ENCODE data around the gene TRIOBP.

The TRIOBP gene

GRCh38 chr22:37664249-37665101 lies 32.4 kb upstream of the TRIOBP start:
- DNase-seq (ENCODE audit: low read depth, low spot score): peak; percentile 53

- no peak for DNase-seq (ENCODE audit: low read depth, low spot score)
Observed at GRCh38 chr22:37665487-37665886, 31.4 kb upstream of the TRIOBP start.

GRCh38 chr22:37669586-37669985 lies 27.3 kb upstream of the TRIOBP start:
- DNase-seq (ENCODE audit: low read depth, low spot score): peak; percentile 56

- no peak for DNase-seq (ENCODE audit: low read depth, low spot score)
Observed at GRCh38 chr22:37672206-37672919, 24.5 kb upstream of the TRIOBP start.

GRCh38 chr22:37672920-37673455 lies 23.9 kb upstream of the TRIOBP start:
- no peak for DNase-seq (ENCODE audit: low read depth, low spot score)

GRCh38 chr22:37674248-37674647 lies 22.6 kb upstream of the TRIOBP start:
- DNase-seq (ENCODE audit: low read depth, low spot score): no peak

- peak; percentile 99 for DNase-seq (ENCODE audit: low read depth, low spot score)
Observed at GRCh38 chr22:37674951-37675929, 21.6 kb upstream of the TRIOBP start, which contains the start of gene LGALS1. TSS of gene LGALS1 (plus strand) at chr22:37675636. CDS start at chr22:37675703, 67 bp downstream.

GRCh38 chr22:37675930-37676735 lies 20.7 kb upstream of the TRIOBP start:
- DNase-seq (ENCODE audit: low read depth, low spot score): peak; percentile 41

- peak; percentile 97 for DNase-seq (ENCODE audit: low read depth, low spot score)
Observed at GRCh38 chr22:37676736-37677492, 19.9 kb upstream of the TRIOBP start.

- DNase-seq (ENCODE audit: low read depth, low spot score): no peak
Observed at GRCh38 chr22:37677493-37677974, 19.3 kb upstream of the TRIOBP start.

- no peak for DNase-seq (ENCODE audit: low read depth, low spot score)
Observed at GRCh38 chr22:37678372-37678771, 18.5 kb upstream of the TRIOBP start.

- DNase-seq (ENCODE audit: low read depth, low spot score): no peak
Observed at GRCh38 chr22:37679670-37680069, 17.2 kb upstream of the TRIOBP start.

- no peak for DNase-seq (ENCODE audit: low read depth, low spot score)
Observed at GRCh38 chr22:37680191-37680851, 16.5 kb upstream of the TRIOBP start.

GRCh38 chr22:37681001-37681424 lies 15.8 kb upstream of the TRIOBP start:
- DNase-seq (ENCODE audit: low read depth, low spot score): no peak

- peak; percentile 87 for DNase-seq (ENCODE audit: low read depth, low spot score)
Observed at GRCh38 chr22:37681556-37682049, 15.2 kb upstream of the TRIOBP start.

GRCh38 chr22:37684803-37685615 lies 11.8 kb upstream of the TRIOBP start:
- no peak for DNase-seq (ENCODE audit: low read depth, low spot score)

- peak; percentile 94 for DNase-seq (ENCODE audit: low read depth, low spot score)
Observed at GRCh38 chr22:37686002-37686982, 10.6 kb upstream of the TRIOBP start, which contains the start of gene NOL12. TSS of gene NOL12 (plus strand) at chr22:37686343. CDS start at chr22:37686393, 50 bp downstream.

All from astrocyte of the hippocampus (primary cell).